Measurements from ENCODE around the gene NPHP1. TPM values are rescaled to one million over a fixed set of nuclear protein-coding genes. Genes with fewer than 3 reads are reported as not detected.
A peak's percentile ranks its signal among the peaks of the same experiment; 100 is the strongest.

Gene NPHP1
- total RNA-seq, 1 experiment from 2014 or later, result 4.7 TPM

- peak overlapping the region; percentile 65 for H3K4me2 ChIP-seq (ENCODE audit: low read length)
- H3K9ac ChIP-seq (ENCODE audit: low read length), result peak overlapping the region; percentile 78
- intact Hi-C loops (cut with micrococcal nuclease), result no loop called here
- peak overlapping the region; percentile 100 for H3K27ac ChIP-seq (ENCODE audit: low read depth, low read length)
- ChIA-PET POLR2A (no interaction called here), RAD21 (ENCODE audit: low non-redundant PET in 1 of 2, low total read pairs in 2 of 2, uncharacterized antibody in 2 of 2, unreplicated experiment in 2 of 2) (no interaction called here), CTCF (no interaction called here)
- no peak overlapping the region for H3K4me3 ChIP-seq (replicated peaks in 1 of 2; ENCODE audit: low read depth in 1 of 2, low read length in 2 of 2)
- H2AFZ ChIP-seq (ENCODE audit: low read depth, low read length, poor library complexity, severe bottlenecking), result no peak overlapping the region
- peaks cover 95% of the 10 kb centered on the region for H3K79me2 ChIP-seq (ENCODE audit: insufficient read depth, low read length)
- ATAC-seq (no peak), DNase-seq (ENCODE audit: low read depth, low spot score) (no peak)
- peaks cover 0 to 25% of the 10 kb centered on the region in 2 experiments; a peak in 2 of 4 replicates for H3K36me3 ChIP-seq (ENCODE audit: control insufficient read depth in 1 of 2, insufficient read depth in 2 of 2, low read length in 2 of 2)
- TF ChIP-seq POLR2AphosphoS5 (IDR thresholded peaks at IDR 0.05; ENCODE audit: low read depth, low read length) (0 out of 2 replicates have a peak, but pooled peaks have one; percentile 16), YY1 (IDR thresholded peaks at IDR 0.05; ENCODE audit: extremely low read depth, insufficient replicate concordance, low read depth, low read length) (no peak)
- H4K20me1 ChIP-seq (ENCODE audit: insufficient read depth), result no peaks in the 10 kb centered on the region
- no TSS peak for BruUV-seq (replicated peaks)
- no peaks in the 10 kb centered on the region for H3K9me2 ChIP-seq (ENCODE audit: insufficient read depth)
- no peaks in the 10 kb centered on the region for H3K27me3 ChIP-seq (ENCODE audit: insufficient read depth, low read length)
- peaks cover 92 to 100% of the 10 kb centered on the region in 2 experiments for H3K4me1 ChIP-seq (ENCODE audit: control insufficient read depth in 1 of 2, insufficient read depth in 2 of 2, low read length in 2 of 2)
- no peaks in the 10 kb centered on the region for H3K9me3 ChIP-seq (ENCODE audit: control insufficient read depth in 1 of 2, insufficient read depth in 1 of 2, low read depth in 1 of 2, low read length in 2 of 2)
Measured at GRCh38 chr2:110104025-110104771, 100.6 kb downstream of the NPHP1 start.

DNA sequence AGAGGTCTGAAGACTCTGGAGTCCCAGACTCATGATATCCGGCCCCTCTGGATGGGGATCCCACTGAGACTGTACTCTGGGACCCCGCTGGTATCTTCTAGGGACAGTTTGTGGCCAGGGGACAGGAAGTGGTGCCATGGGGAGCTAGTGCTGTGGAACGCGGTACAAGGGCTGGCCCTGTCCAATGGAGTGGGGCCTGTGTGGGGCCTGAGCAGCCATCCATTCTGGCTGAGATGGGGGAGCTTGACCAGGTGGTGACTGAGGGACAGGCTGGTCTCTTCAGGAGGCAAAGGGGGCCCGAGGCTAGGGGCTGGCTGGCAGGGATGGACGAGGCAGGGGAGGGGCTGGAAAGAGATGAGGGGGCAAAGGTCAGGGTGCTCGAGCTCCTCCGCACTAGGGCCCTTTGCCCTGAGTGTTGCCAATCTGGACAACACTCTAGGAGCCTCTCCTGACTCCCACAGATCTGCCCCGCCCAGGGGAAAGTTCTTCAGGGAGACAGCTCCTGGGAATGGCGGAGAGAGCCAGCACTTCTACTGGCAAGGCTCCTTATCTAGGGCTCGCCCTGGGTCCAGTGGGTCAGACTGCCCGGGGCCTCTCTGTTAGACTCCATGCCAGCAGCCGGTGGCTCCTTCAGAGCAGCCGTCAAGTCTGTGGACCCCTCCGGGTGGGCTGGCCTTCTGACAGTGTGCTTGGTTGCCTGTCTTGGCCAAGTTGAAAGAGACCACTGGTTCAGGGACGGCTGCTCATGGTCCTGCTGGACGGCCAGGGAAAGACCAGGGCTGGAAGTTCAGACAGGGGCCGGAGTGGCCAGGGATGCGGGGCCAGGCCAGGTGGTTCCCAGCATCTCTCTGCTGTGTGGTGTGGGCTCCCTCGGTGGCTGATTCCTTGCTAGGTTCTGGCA lies 101.5 kb downstream of the NPHP1 start:
- H3K9me3 ChIP-seq (ENCODE audit: control insufficient read depth in 1 of 2, insufficient read depth in 1 of 2, low read depth in 1 of 2, low read length in 2 of 2), result no peaks in the 10 kb centered on the region
- ATAC-seq (no peak), DNase-seq (ENCODE audit: low read depth, low spot score) (no peak)
- RAD21 ChIA-PET (ENCODE audit: low non-redundant PET in 1 of 2, low total read pairs in 2 of 2, uncharacterized antibody in 2 of 2, unreplicated experiment in 2 of 2), result no interaction called here
- H3K4me2 ChIP-seq (ENCODE audit: low read length), result peak overlapping the region; percentile 65
- no peak overlapping the region for H2AFZ ChIP-seq (ENCODE audit: low read depth, low read length, poor library complexity, severe bottlenecking)
- CTCF ChIA-PET, result interaction anchor here (1.8 kb wide), 1 partner anchor 13 kb away, joined by 4 read pairs; the partner anchor contains the start of gene MALL
- H3K9me2 ChIP-seq (ENCODE audit: insufficient read depth), result no peaks in the 10 kb centered on the region
- peaks cover 95% of the 10 kb centered on the region for H3K79me2 ChIP-seq (ENCODE audit: insufficient read depth, low read length)
- no peaks in the 10 kb centered on the region for H4K20me1 ChIP-seq (ENCODE audit: insufficient read depth)
- H3K9ac ChIP-seq (ENCODE audit: low read length), result peak overlapping the region; percentile 78
- H3K27me3 ChIP-seq (ENCODE audit: insufficient read depth, low read length), result no peaks in the 10 kb centered on the region
- no TSS peak for BruUV-seq (replicated peaks)
- peaks cover 0 to 34% of the 10 kb centered on the region in 2 experiments; a peak in 2 of 4 replicates for H3K36me3 ChIP-seq (ENCODE audit: control insufficient read depth in 1 of 2, insufficient read depth in 2 of 2, low read length in 2 of 2)
- peak overlapping the region; percentile 100 for H3K27ac ChIP-seq (ENCODE audit: low read depth, low read length)
- intact Hi-C loops (cut with micrococcal nuclease), result no loop called here
- peaks cover 90 to 100% of the 10 kb centered on the region in 2 experiments for H3K4me1 ChIP-seq (ENCODE audit: control insufficient read depth in 1 of 2, insufficient read depth in 2 of 2, low read length in 2 of 2)
- POLR2A ChIA-PET, result no interaction called here
- H3K4me3 ChIP-seq (replicated peaks in 1 of 2; ENCODE audit: low read depth in 1 of 2, low read length in 2 of 2), result no peak overlapping the region
- TF ChIP-seq TCF7L2 (IDR thresholded peaks at IDR 0.05; ENCODE audit: borderline replicate concordance, extremely low read depth, insufficient read depth, insufficient read length) (no peak), ZFX (IDR thresholded peaks at IDR 0.05) (no peak), POLR2AphosphoS5 (IDR thresholded peaks at IDR 0.05; ENCODE audit: low read depth, low read length) (no peak; the same call in 1 of the 2 replicates), ZNF274 (IDR thresholded peaks at IDR 0.05; ENCODE audit: low read depth, low read length) (no peak), SP1 (IDR thresholded peaks at IDR 0.05; ENCODE audit: low read depth) (no peak), ELF1 (IDR thresholded peaks at IDR 0.05; ENCODE audit: borderline replicate concordance, low read depth) (no peak), JUND (IDR thresholded peaks at IDR 0.05) (no peak), REST (IDR thresholded peaks at IDR 0.05; ENCODE audit: low read depth) (no peak), ATF3 (IDR thresholded peaks at IDR 0.05) (no peak), CBX3 (IDR thresholded peaks at IDR 0.05; ENCODE audit: low read depth) (no peak), CEBPB (IDR thresholded peaks at IDR 0.05; ENCODE audit: low read depth) (no peak), RAD21 (IDR thresholded peaks at IDR 0.05; ENCODE audit: low read depth) (no peak), POLR2A (IDR thresholded peaks at IDR 0.05; ENCODE audit: borderline replicate concordance, extremely low read depth, insufficient read depth, insufficient read length) (no peak), YY1 (IDR thresholded peaks at IDR 0.05; ENCODE audit: extremely low read depth, insufficient replicate concordance, low read depth, low read length) (no peak), EZH2 (IDR thresholded peaks at IDR 0.05) (no peak)
